KMS-11 (cell line): ENCODE measurements around the gene SCAI.
"Not testable (repeated sequence)": the region's sequence is repeated elsewhere in the genome, so short reads cannot be mapped to it uniquely, and the experiment has no call there.

ENCODE experiments used
- H2AFZ ChIP-seq: fragments of 200-600 bp; sonication (generic); 2 replicates; pipeline ENCODE4 v1.6.1; 2016; ENCODE audit warnings: antibody characterized with exemption, mixed run types, low read depth
- H3K27ac ChIP-seq: fragments of 200-600 bp; sonication (generic); 2 replicates; pipeline ENCODE4 v1.6.1; 2016; ENCODE audit warnings: mild to moderate bottlenecking, mixed run types
- H3K27me3 ChIP-seq: fragments of 200-600 bp; sonication (generic); 2 replicates; pipeline ENCODE4 v1.6.1; 2017; ENCODE audit warnings: mild to moderate bottlenecking, low read depth, mixed run types, moderate library complexity; ENCODE audit not compliant: insufficient read depth
- H3K36me3 ChIP-seq: fragments of 200-600 bp; sonication (generic); 2 replicates; pipeline ENCODE4 v1.6.1; 2017; ENCODE audit warnings: mild to moderate bottlenecking, mixed run types; ENCODE audit not compliant: insufficient read depth
- H3K4me1 ChIP-seq: fragments of 200-600 bp; sonication (generic); 2 replicates; pipeline ENCODE4 v1.6.1; 2016; ENCODE audit warnings: mild to moderate bottlenecking, low read depth, mixed run types; ENCODE audit not compliant: poor library complexity, severe bottlenecking
- H3K4me2 ChIP-seq: fragments of 200-600 bp; sonication (generic); 2 replicates; pipeline ENCODE4 v1.7.0; 2016; ENCODE audit warnings: mild to moderate bottlenecking, mixed run types
- H3K4me3 ChIP-seq: fragments of 200-600 bp; sonication (generic); IDR thresholded peaks from 2 replicates; pipeline ENCODE4 v1.6.1; 2017; ENCODE audit warnings: low read depth, low read length, mixed read lengths; ENCODE audit not compliant: insufficient read depth
- H3K79me2 ChIP-seq: fragments of 200-600 bp; sonication (generic); 2 replicates; pipeline ENCODE4 v1.6.1; 2016; ENCODE audit warnings: low read depth, mixed run types; ENCODE audit not compliant: insufficient read depth
- H3K9ac ChIP-seq: fragments of 200-600 bp; sonication (generic); 2 replicates; pipeline ENCODE4 v1.6.1; 2016; ENCODE audit warnings: mild to moderate bottlenecking, mixed run types
- H4K20me1 ChIP-seq: fragments of 200-600 bp; sonication (generic); 2 replicates; pipeline ENCODE4 v1.6.1; 2016; ENCODE audit warnings: mild to moderate bottlenecking, mixed run types; ENCODE audit not compliant: insufficient read depth
- TF ChIP-seq, protein P1 (sequence below): fragments of 200-600 bp; sonication (generic); conservative IDR thresholded peaks from 2 replicates; pipeline ENCODE4 v1.6.1; 2017; ENCODE audit warnings: low read depth, mild to moderate bottlenecking, antibody characterized with exemption, low read length, moderate library complexity, mixed read lengths

Gene SCAI

DNA sequence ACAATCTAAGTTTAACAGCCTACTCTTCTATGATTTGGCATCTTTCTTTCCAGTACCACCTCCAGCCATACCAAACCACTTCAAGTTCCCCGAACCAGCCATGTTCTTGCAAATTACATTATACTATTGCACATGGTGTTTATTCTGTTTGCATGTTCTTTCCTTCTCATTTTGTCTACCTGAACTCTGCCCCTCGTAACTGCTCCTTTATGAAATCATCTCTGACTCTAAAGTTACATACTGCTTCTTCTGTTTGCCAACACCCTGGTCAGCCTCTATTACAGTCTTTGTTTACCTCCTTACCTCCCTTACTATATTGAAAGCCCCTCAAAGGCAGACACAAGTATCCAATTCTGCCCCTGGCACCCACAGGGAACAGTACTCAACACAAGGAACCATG, 40.2 kb upstream of the SCAI start:
- Histone ChIP-seq H3K4me2 (no peak overlapping the region), H3K36me3 (no peaks in the 10 kb centered on the region), H3K4me3 (no peak overlapping the region), H3K79me2 (peaks cover 99% of the 10 kb centered on the region), H3K9ac (no peak overlapping the region), H3K27me3 (no peaks in the 10 kb centered on the region), H3K27ac (no peak overlapping the region), H4K20me1 (no peaks in the 10 kb centered on the region; the same call in 1 of the 2 replicates), H2AFZ (no peak overlapping the region), H3K4me1 (peaks cover 17% of the 10 kb centered on the region)
- TF ChIP-seq, protein P1, sequence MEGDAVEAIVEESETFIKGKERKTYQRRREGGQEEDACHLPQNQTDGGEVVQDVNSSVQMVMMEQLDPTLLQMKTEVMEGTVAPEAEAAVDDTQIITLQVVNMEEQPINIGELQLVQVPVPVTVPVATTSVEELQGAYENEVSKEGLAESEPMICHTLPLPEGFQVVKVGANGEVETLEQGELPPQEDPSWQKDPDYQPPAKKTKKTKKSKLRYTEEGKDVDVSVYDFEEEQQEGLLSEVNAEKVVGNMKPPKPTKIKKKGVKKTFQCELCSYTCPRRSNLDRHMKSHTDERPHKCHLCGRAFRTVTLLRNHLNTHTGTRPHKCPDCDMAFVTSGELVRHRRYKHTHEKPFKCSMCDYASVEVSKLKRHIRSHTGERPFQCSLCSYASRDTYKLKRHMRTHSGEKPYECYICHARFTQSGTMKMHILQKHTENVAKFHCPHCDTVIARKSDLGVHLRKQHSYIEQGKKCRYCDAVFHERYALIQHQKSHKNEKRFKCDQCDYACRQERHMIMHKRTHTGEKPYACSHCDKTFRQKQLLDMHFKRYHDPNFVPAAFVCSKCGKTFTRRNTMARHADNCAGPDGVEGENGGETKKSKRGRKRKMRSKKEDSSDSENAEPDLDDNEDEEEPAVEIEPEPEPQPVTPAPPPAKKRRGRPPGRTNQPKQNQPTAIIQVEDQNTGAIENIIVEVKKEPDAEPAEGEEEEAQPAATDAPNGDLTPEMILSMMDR = no peak

- TF ChIP-seq, protein P1 = no peak
- H3K4me1 ChIP-seq = peaks cover 12% of the 10 kb centered on the region
- H3K36me3 ChIP-seq = no peaks in the 10 kb centered on the region
- no peak overlapping the region for H3K4me3 ChIP-seq
- peaks cover 99% of the 10 kb centered on the region for H3K79me2 ChIP-seq
- H3K27ac ChIP-seq = no peak overlapping the region
- H4K20me1 ChIP-seq = no peaks in the 10 kb centered on the region; the same call in 1 of the 2 replicates
- no peaks in the 10 kb centered on the region for H3K27me3 ChIP-seq
- H3K9ac ChIP-seq = no peak overlapping the region
- H2AFZ ChIP-seq = no peak overlapping the region
- H3K4me2 ChIP-seq = no peak overlapping the region
Measured at GRCh38 chr9:125183054-125183453, 39.7 kb upstream of the SCAI start.

GRCh38 chr9:125181756-125182155, 38.4 kb upstream of the SCAI start:
- not testable (repeated sequence) for H3K36me3 ChIP-seq, H3K4me3 ChIP-seq, H3K4me2 ChIP-seq, H3K4me1 ChIP-seq, H3K27me3 ChIP-seq, H3K27ac ChIP-seq, H3K9ac ChIP-seq, H2AFZ ChIP-seq, H4K20me1 ChIP-seq
- peaks cover 97% of the 10 kb centered on the region for H3K79me2 ChIP-seq

GRCh38 chr9:125180876-125181275, 37.5 kb upstream of the SCAI start:
- peaks cover 97% of the 10 kb centered on the region for H3K79me2 ChIP-seq
- no peak overlapping the region for H3K4me3 ChIP-seq
- no peaks in the 10 kb centered on the region for H3K4me1 ChIP-seq
- no peaks in the 10 kb centered on the region for H3K36me3 ChIP-seq
- H2AFZ ChIP-seq = no peak overlapping the region
- TF ChIP-seq, protein P1 = no peak
- H3K27ac ChIP-seq = no peak overlapping the region
- H3K4me2 ChIP-seq = no peak overlapping the region
- H3K27me3 ChIP-seq = no peaks in the 10 kb centered on the region
- H4K20me1 ChIP-seq = no peaks in the 10 kb centered on the region; the same call in 1 of the 2 replicates
- H3K9ac ChIP-seq = no peak overlapping the region

GRCh38 chr9:125179776-125180175, 36.4 kb upstream of the SCAI start:
- H3K27ac ChIP-seq, H4K20me1 ChIP-seq, H3K4me3 ChIP-seq, H3K36me3 ChIP-seq, H3K9ac ChIP-seq, H3K4me1 ChIP-seq, H3K4me2 ChIP-seq, H2AFZ ChIP-seq, H3K27me3 ChIP-seq: not testable (repeated sequence)
- peaks cover 98% of the 10 kb centered on the region for H3K79me2 ChIP-seq
